Stomach (tissue), 4 donors: Measurements from ENCODE around the gene CD19.

ENCODE experiments used
- EP300 ChIP-seq: sonication (generic); formaldehyde crosslinking; IDR thresholded peaks from one replicate; pipeline ENCODE4 v1.6.1; 2017; ENCODE audit warnings: antibody characterized with exemption
- POLR2A ChIP-seq, 4 donors: fragments of 450-650 bp; IDR thresholded peaks; one replicate each; pipeline ENCODE4 v1.6.1; 2016; ENCODE audit warnings: antibody characterized with exemption in 4 of 4, control low read depth in 2 of 4, mild to moderate bottlenecking in 1 of 4, moderate library complexity in 1 of 4
- TF ChIP-seq, protein P1 (sequence below), 7 experiments: fragments of 450-650 bp in 4 of 7; fragments of 200-600 bp in 3 of 7; sonication (generic) in 3 of 7; IDR thresholded peaks; one replicate each; pipeline ENCODE4 v1.5.1; 2016 to 2019; ENCODE audit warnings: antibody characterized with exemption in 7 of 7, control low read depth in 2 of 7, mild to moderate bottlenecking in 1 of 7

DNA sequence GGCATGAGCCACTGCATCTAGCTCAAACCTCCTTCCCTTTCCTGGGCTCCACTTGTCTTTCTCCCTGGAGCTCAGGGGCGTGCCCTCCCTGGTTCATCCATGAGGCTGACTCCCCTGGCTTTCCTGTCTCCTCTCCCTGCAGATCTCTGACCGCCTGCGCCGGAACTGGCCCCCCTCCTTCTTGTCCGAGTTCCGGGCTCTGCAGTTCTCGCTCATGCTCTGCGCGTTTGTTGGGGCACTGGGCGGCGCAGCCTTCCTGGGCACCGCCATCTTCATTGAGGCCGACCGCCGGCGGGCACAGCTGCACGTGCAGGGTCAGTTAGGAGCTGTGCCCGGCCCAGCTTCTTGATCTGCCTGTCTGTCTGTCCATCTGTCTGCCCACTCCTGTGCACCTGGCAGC, 51.9 kb downstream of the CD19 start:
- TF ChIP-seq POLR2A (IDR thresholded peaks at IDR 0.05) (no peak), EP300 (no peak)
- TF ChIP-seq, protein P1, sequence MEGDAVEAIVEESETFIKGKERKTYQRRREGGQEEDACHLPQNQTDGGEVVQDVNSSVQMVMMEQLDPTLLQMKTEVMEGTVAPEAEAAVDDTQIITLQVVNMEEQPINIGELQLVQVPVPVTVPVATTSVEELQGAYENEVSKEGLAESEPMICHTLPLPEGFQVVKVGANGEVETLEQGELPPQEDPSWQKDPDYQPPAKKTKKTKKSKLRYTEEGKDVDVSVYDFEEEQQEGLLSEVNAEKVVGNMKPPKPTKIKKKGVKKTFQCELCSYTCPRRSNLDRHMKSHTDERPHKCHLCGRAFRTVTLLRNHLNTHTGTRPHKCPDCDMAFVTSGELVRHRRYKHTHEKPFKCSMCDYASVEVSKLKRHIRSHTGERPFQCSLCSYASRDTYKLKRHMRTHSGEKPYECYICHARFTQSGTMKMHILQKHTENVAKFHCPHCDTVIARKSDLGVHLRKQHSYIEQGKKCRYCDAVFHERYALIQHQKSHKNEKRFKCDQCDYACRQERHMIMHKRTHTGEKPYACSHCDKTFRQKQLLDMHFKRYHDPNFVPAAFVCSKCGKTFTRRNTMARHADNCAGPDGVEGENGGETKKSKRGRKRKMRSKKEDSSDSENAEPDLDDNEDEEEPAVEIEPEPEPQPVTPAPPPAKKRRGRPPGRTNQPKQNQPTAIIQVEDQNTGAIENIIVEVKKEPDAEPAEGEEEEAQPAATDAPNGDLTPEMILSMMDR (IDR thresholded peaks at IDR 0.05), result no peak
